ENCODE data around the gene PKD2.

Gene PKD2

GRCh38 chr4:88122260-88122659 is 114.8 kb downstream of the PKD2 start:
- DNase-seq, result peak in 2 of 3 experiments; percentile 23 to 26

All from NCI-H1417 (cell line).